Endodermal cell (in vitro differentiated cells): Measurements from ENCODE around the gene TYRP1. TPM values are rescaled to one million over a fixed set of nuclear protein-coding genes. Genes with fewer than 3 reads are reported as not detected.

Experiments
- DNase-seq: peaks from one replicate; pipeline ENCODE4 v3.0.0-alpha.2; 2017
- H3K27ac ChIP-seq: 2 replicates; pipeline ENCODE4 v1.5.1; 2013; ENCODE audit warnings: mild to moderate bottlenecking, low read depth, low read length, moderate library complexity
- H3K27me3 ChIP-seq: 2 replicates; pipeline ENCODE4 v1.6.1; 2013; ENCODE audit warnings: mild to moderate bottlenecking, low read length, moderate library complexity; ENCODE audit not compliant: insufficient read depth, control insufficient read depth, poor library complexity, severe bottlenecking
- H3K36me3 ChIP-seq: 2 replicates; pipeline ENCODE4 v1.7.0; 2013; ENCODE audit warnings: mild to moderate bottlenecking, low read length, moderate library complexity; ENCODE audit not compliant: control insufficient read depth, insufficient read depth
- H3K4me1 ChIP-seq: one replicate; pipeline ENCODE4 v1.7.0; 2013; ENCODE audit warnings: low read length; ENCODE audit not compliant: control insufficient read depth, insufficient read depth
- H3K4me3 ChIP-seq: 2 replicates; pipeline ENCODE4 v1.5.1; 2013; ENCODE audit warnings: mild to moderate bottlenecking, low read length, moderate library complexity
- H3K9ac ChIP-seq: 2 replicates; pipeline ENCODE4 v1.6.1; 2013; ENCODE audit warnings: mild to moderate bottlenecking, low read length, moderate library complexity; ENCODE audit not compliant: poor library complexity, severe bottlenecking; ENCODE audit errors: extremely low read depth
- H3K9me3 ChIP-seq: 2 replicates; pipeline ENCODE4 v1.6.1; 2013; ENCODE audit warnings: mild to moderate bottlenecking, low read length, moderate library complexity; ENCODE audit not compliant: control insufficient read depth
- H3K27ac Mint-ChIP-seq: 2 replicates; pipeline ENCODE4 v1.8.0; 2020; ENCODE audit warnings: mixed read lengths
- H3K27me3 Mint-ChIP-seq: 2 replicates; pipeline ENCODE4 v1.8.0; 2021; ENCODE audit warnings: mild to moderate bottlenecking, mixed read lengths; ENCODE audit not compliant: insufficient read depth
- H3K36me3 Mint-ChIP-seq: 2 replicates; pipeline ENCODE4 v1.8.0; 2020; ENCODE audit warnings: low read depth, mixed read lengths
- H3K4me1 Mint-ChIP-seq: 2 replicates; pipeline ENCODE4 v1.8.0; 2020; ENCODE audit warnings: mixed read lengths
- H3K4me3 Mint-ChIP-seq: 2 replicates; pipeline ENCODE4 v1.8.0; 2020; ENCODE audit warnings: mild to moderate bottlenecking, moderate library complexity, mixed read lengths
- H3K9me3 Mint-ChIP-seq: 2 replicates; pipeline ENCODE4 v1.8.0; 2020; ENCODE audit warnings: mild to moderate bottlenecking, mixed read lengths
- WGBS, 2 experiments: methylation state at CpG; one replicate each; pipeline versions ENCODE4 v1.1.5 to v1.1.7; 2013; ENCODE audit warnings: missing lambda C conversion rate in 2 of 2, mixed read lengths in 1 of 2; ENCODE audit not compliant: insufficient coverage in 1 of 2, insufficient read length in 1 of 2; 5-methylcytosine and 5-hydroxymethylcytosine counted together
- total RNA-seq, 2 donors: library from RNA; stranded (reverse); fragmentation: NEBNext Ultra II Directional in 1 of 2; extraction: Animal tissue kit (Norgen Biotek cat#: 25700) in 1 of 2; gene quantifications; 2 replicates in 1 of 2; 3 replicates in 1 of 2; pipeline ENCODE4 v1.2.1, GENCODE V29; 2021
- TF ChIP-seq, protein P1 (sequence below): fragments of 200-600 bp; sonication (generic); conservative IDR thresholded peaks from 2 replicates; pipeline ENCODE4 v1.5.0; 2021; ENCODE audit warnings: antibody characterized with exemption, mild to moderate bottlenecking

TYRP1 gene
- total RNA-seq, 2 donors from 2014 or later: 0.11 TPM; not detected in 1

DNA sequence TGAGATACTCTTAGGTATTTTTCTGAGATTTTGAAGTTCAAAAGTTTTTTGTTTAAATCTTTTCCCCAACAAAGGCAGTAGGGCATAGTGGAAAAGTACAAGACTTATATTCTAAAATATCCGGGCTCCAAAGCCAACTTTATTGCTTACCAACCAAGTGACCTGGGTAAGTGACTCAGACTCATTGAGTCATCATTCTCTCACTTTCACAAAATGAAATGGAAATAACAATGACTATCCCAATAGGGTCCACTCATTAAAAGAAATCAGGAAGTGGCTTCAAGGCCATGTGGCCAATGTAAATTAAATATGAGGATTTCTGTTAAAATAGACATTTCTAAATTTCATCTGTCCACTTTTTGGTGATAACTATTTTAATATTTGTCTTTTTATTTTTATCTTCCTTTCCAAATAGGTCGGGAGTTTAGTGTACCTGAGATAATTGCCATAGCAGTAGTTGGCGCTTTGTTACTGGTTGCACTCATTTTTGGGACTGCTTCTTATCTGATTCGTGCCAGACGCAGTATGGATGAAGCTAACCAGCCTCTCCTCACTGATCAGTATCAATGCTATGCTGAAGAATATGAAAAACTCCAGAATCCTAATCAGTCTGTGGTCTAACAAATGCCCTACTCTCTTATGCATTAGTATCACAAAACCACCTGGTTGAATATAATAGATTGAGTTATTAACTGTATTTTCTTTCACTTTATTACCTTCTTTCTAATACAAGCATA lies 15.5 kb downstream of the TYRP1 start:
- H3K27me3 Mint-ChIP-seq: no peaks in the 10 kb centered on the region
- H3K4me1 ChIP-seq: no peaks in the 10 kb centered on the region
- no peaks in the 10 kb centered on the region for H3K36me3 Mint-ChIP-seq
- DNase-seq: no peak
- H3K27me3 ChIP-seq: no peaks in the 10 kb centered on the region
- H3K36me3 ChIP-seq: no peaks in the 10 kb centered on the region
- H3K9me3 ChIP-seq: no peaks in the 10 kb centered on the region
- no peaks in the 10 kb centered on the region for H3K9me3 Mint-ChIP-seq
- H3K4me1 Mint-ChIP-seq: no peaks in the 10 kb centered on the region
- H3K27ac ChIP-seq: no peak overlapping the region
- no peak overlapping the region for H3K4me3 Mint-ChIP-seq
- H3K9ac ChIP-seq: no peak overlapping the region
- TF ChIP-seq, protein P1, sequence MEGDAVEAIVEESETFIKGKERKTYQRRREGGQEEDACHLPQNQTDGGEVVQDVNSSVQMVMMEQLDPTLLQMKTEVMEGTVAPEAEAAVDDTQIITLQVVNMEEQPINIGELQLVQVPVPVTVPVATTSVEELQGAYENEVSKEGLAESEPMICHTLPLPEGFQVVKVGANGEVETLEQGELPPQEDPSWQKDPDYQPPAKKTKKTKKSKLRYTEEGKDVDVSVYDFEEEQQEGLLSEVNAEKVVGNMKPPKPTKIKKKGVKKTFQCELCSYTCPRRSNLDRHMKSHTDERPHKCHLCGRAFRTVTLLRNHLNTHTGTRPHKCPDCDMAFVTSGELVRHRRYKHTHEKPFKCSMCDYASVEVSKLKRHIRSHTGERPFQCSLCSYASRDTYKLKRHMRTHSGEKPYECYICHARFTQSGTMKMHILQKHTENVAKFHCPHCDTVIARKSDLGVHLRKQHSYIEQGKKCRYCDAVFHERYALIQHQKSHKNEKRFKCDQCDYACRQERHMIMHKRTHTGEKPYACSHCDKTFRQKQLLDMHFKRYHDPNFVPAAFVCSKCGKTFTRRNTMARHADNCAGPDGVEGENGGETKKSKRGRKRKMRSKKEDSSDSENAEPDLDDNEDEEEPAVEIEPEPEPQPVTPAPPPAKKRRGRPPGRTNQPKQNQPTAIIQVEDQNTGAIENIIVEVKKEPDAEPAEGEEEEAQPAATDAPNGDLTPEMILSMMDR: no peak
- H3K27ac Mint-ChIP-seq: no peak overlapping the region
- no peak overlapping the region for H3K4me3 ChIP-seq
- WGBS, 2 experiments: 85 to 92% methylated on average over 5 of the region's 5 CpGs

DNA sequence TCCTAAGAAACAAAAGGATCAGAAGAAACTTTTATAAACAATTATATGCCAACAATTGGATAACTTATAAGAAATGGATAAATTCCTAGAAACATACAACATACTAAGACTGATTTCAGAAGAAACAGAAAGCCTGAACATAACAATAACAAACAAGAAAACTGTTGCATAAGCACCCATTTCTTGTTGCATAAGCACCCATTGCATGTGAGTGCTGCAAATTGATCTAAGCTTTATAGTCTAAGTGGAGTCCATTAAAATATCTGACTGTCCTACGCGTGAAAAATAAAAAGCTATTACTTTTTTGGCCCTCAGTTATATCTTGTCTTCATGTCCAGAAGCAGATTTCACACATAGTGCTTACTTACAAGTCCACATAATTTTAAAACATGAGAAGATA lies 19.3 kb downstream of the TYRP1 start:
- Histone ChIP-seq H3K9me3 (no peaks in the 10 kb centered on the region), H3K36me3 (no peaks in the 10 kb centered on the region), H3K4me1 (no peaks in the 10 kb centered on the region), H3K27me3 (no peaks in the 10 kb centered on the region), H3K27ac (no peak overlapping the region), H3K4me3 (no peak overlapping the region), H3K9ac (no peak overlapping the region)
- DNase-seq: no peak
- H3K4me1 Mint-ChIP-seq: no peaks in the 10 kb centered on the region
- no peak overlapping the region for H3K4me3 Mint-ChIP-seq
- 93 to 100% methylated on average over 2 of the region's 2 CpGs for WGBS, 2 experiments
- H3K27me3 Mint-ChIP-seq: no peaks in the 10 kb centered on the region
- H3K27ac Mint-ChIP-seq: no peak overlapping the region
- H3K9me3 Mint-ChIP-seq: no peaks in the 10 kb centered on the region
- TF ChIP-seq, protein P1: no peak
- H3K36me3 Mint-ChIP-seq: no peaks in the 10 kb centered on the region

DNA sequence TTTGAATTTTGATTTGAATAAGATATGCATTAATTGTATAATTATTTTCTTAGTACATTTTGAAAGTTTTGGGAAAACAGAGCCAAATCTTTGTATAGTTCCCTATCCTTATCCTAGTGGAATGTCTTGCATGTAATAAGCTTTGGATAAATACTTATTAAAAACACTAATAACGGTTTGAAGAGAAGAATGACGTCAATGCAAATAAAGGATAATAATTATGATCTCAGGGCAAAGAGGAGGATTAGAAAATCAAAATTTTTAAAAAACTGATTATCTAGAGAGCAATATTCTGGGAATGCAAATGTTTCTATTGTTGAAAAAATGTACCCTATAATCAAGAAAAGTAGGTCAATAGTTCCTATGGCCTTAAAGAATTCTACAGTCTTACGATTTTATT lies 22.1 kb downstream of the TYRP1 start:
- H3K27ac ChIP-seq: no peak overlapping the region
- H3K36me3 Mint-ChIP-seq: no peaks in the 10 kb centered on the region
- H3K27ac Mint-ChIP-seq: no peak overlapping the region
- H3K36me3 ChIP-seq: no peaks in the 10 kb centered on the region
- H3K4me3 ChIP-seq: no peak overlapping the region
- DNase-seq: no peak
- 98 to 100% methylated on average over 2 to 3 of the region's 3 CpGs for WGBS, 2 experiments
- H3K4me1 ChIP-seq: peaks cover 9% of the 10 kb centered on the region
- no peaks in the 10 kb centered on the region for H3K27me3 ChIP-seq
- TF ChIP-seq, protein P1: no peak
- no peaks in the 10 kb centered on the region for H3K27me3 Mint-ChIP-seq
- H3K9me3 ChIP-seq: no peaks in the 10 kb centered on the region
- H3K4me1 Mint-ChIP-seq: peaks cover 11% of the 10 kb centered on the region
- no peak overlapping the region for H3K4me3 Mint-ChIP-seq
- no peaks in the 10 kb centered on the region for H3K9me3 Mint-ChIP-seq
- no peak overlapping the region for H3K9ac ChIP-seq
